Endothelial cell of umbilical vein (primary cell): ENCODE results near the gene KIAA1217. TPM values are rescaled to one million over a fixed set of nuclear protein-coding genes. Genes with fewer than 3 reads are reported as not detected.

ENCODE experiments used
- BruUV-seq: library from RNA; stranded (reverse); fragments of 400-500 nt; replicated peaks from 2 replicates; lab custom pipeline; 2021; lab: Mats Ljungman, UMichigan
- CTCF ChIA-PET: fragments of 300-600, 350-600 bp; sonication (Branson Sonifier 250); formaldehyde crosslinking; loops from one replicate; lab custom pipeline; 2021; ENCODE audit warnings: antibody characterized with exemption, inconsistent platforms; lab: Charles Lee
- POLR2A ChIA-PET: fragments of 300-600, 350-600 bp; sonication (Branson Sonifier 250); formaldehyde crosslinking; loops from one replicate; lab custom pipeline; 2021; ENCODE audit warnings: antibody characterized with exemption, inconsistent platforms; lab: Charles Lee
- DNase-seq: peaks from one replicate; pipeline ENCODE4 v3.0.0-alpha.2; 2011; ENCODE audit warnings: low read depth, low spot score
- FAIRE-seq: peaks from 2 replicates; lab custom pipeline; 2011; peaks lifted over from hg19 to GRCh38; lab: Jason Lieb, UNC
- H2AFZ ChIP-seq: 2 replicates; pipeline ENCODE4 v1.6.0; 2012; ENCODE audit warnings: low read depth, low read length, control low read depth, inconsistent platforms
- H3K27ac ChIP-seq: 2 replicates; pipeline ENCODE4 v1.5.1; 2011; ENCODE audit warnings: low read depth, mild to moderate bottlenecking, control low read depth, low read length, moderate library complexity; ENCODE audit not compliant: insufficient read depth
- H3K27me3 ChIP-seq, 2 experiments: 2 replicates each; pipeline versions ENCODE4 v1.6.0 to v1.6.1; 2011; ENCODE audit warnings: low read length in 2 of 2, mixed read lengths in 1 of 2; ENCODE audit not compliant: control insufficient read depth in 2 of 2, insufficient read depth in 2 of 2
- H3K36me3 ChIP-seq, 2 experiments: 2 replicates in 1 of 2; 3 replicates in 1 of 2; pipeline ENCODE4 v1.5.1; 2011; ENCODE audit warnings: low read length in 2 of 2, mild to moderate bottlenecking in 1 of 2, moderate library complexity in 1 of 2; ENCODE audit not compliant: control insufficient read depth in 2 of 2, insufficient read depth in 2 of 2; ENCODE audit errors: extremely low read depth in 1 of 2
- H3K4me1 ChIP-seq: 3 replicates; pipeline ENCODE4 v1.5.1; 2011; ENCODE audit warnings: mild to moderate bottlenecking, low read length; ENCODE audit not compliant: control insufficient read depth, insufficient read depth; ENCODE audit errors: extremely low read depth
- H3K4me2 ChIP-seq: 2 replicates; pipeline ENCODE4 v1.6.1; 2011; ENCODE audit warnings: low read length, control low read depth, mixed read lengths; ENCODE audit not compliant: insufficient read depth
- H3K4me3 ChIP-seq, 3 experiments: fragments of 200-600 bp in 1 of 3; sonication (generic), shearing (Covaris generic) in 1 of 3; replicated peaks in 1 of 3; 2 replicates each; pipeline ENCODE4 v1.5.1; 2011 to 2016; ENCODE audit warnings: control low read depth in 3 of 3, low read length in 3 of 3, mild to moderate bottlenecking in 2 of 3, inconsistent platforms in 1 of 3, low read depth in 1 of 3, moderate library complexity in 1 of 3; ENCODE audit not compliant: insufficient read depth in 1 of 3
- H3K79me2 ChIP-seq: 2 replicates; pipeline ENCODE4 v1.6.0; 2012; ENCODE audit warnings: low read length, inconsistent platforms; ENCODE audit not compliant: control insufficient read depth, insufficient read depth
- H3K9ac ChIP-seq: replicated peaks from 2 replicates; pipeline ENCODE3; 2011; ENCODE audit warnings: low read length, control low read depth; ENCODE audit not compliant: insufficient read depth; ENCODE audit errors: extremely low read depth
- H3K9me1 ChIP-seq: replicated peaks from 3 replicates; pipeline ENCODE4 v1.6.0; 2011; ENCODE audit warnings: mild to moderate bottlenecking, low read length; ENCODE audit not compliant: control insufficient read depth, insufficient read depth; ENCODE audit errors: extremely low read depth
- H3K9me3 ChIP-seq: replicated peaks from 2 replicates; pipeline ENCODE4 v1.5.1; 2012; ENCODE audit warnings: low read length, inconsistent platforms; ENCODE audit not compliant: control insufficient read depth, insufficient read depth
- H4K20me1 ChIP-seq: replicated peaks from 2 replicates; pipeline ENCODE3; 2011; ENCODE audit warnings: mild to moderate bottlenecking, low read length; ENCODE audit not compliant: control insufficient read depth, insufficient read depth; ENCODE audit errors: extremely low read depth
- EZH2 ChIP-seq: IDR thresholded peaks from 2 replicates; pipeline ENCODE4 v1.6.1; 2012; ENCODE audit warnings: borderline replicate concordance, low read depth, mild to moderate bottlenecking, moderate library complexity, low read length, inconsistent platforms; ENCODE audit not compliant: severe bottlenecking
- FOS ChIP-seq: IDR thresholded peaks from 2 replicates; pipeline ENCODE4 v1.6.1; 2011; ENCODE audit warnings: mild to moderate bottlenecking, low read length, moderate library complexity, borderline replicate concordance; ENCODE audit not compliant: insufficient read depth
- GATA2 ChIP-seq: IDR thresholded peaks from 2 replicates; pipeline ENCODE4 v1.7.0; 2011; ENCODE audit warnings: low read depth, mild to moderate bottlenecking, moderate library complexity, mixed read lengths, low read length; ENCODE audit not compliant: insufficient read length, insufficient read depth
- JUN ChIP-seq: IDR thresholded peaks from 2 replicates; pipeline ENCODE4 v1.6.1; 2011; ENCODE audit warnings: borderline replicate concordance, low read depth; ENCODE audit not compliant: insufficient read length, insufficient read depth
- MYC ChIP-seq: IDR thresholded peaks from one replicate; pipeline ENCODE4 v1.6.1; 2011; ENCODE audit warnings: mild to moderate bottlenecking, low read depth, low read length
- POLR2A ChIP-seq: IDR thresholded peaks from 2 replicates; pipeline ENCODE4 v1.6.1; 2012; ENCODE audit warnings: low read depth, mild to moderate bottlenecking, control low read depth, low read length
- POLR2AphosphoS5 ChIP-seq: IDR thresholded peaks from 2 replicates; pipeline ENCODE4 v1.6.1; 2012; ENCODE audit warnings: low read depth, mild to moderate bottlenecking, control low read depth, low read length, moderate library complexity; ENCODE audit not compliant: insufficient read depth
- dilution Hi-C: fragments of 300-500 bp; cut with MboI; formaldehyde crosslinking; loops from one replicate; pipeline ENCODE4 v1.15.0; 2019; ENCODE audit warnings: low sequenced_read_pairs; ENCODE audit not compliant: extremely low pct_ligation_motif_present
- intact Hi-C: fragments of 100-400 bp; cut with micrococcal nuclease; formaldehyde crosslinking; loops from one replicate; pipeline ENCODE4 v1.10.0; 2022
- polyA plus RNA-seq, 4 experiments: library from polyadenylated mRNA; depleted of rRNA in 3 of 4; stranded (reverse) in 3 of 4; unstranded in 1 of 4; fragments of >200 nt; gene quantifications; 2 replicates each; pipeline versions ENCODE4 v1.2.1 to v1.2.3, GENCODE V29; 2011 to 2012; ENCODE audit warnings: missing spikeins in 1 of 4
- total RNA-seq: library from RNA; stranded (reverse); gene quantifications from 2 replicates; pipeline ENCODE4 v1.2.3, GENCODE V29; 2021
- TF ChIP-seq, protein P1 (sequence below): IDR thresholded peaks from 2 replicates; pipeline ENCODE4 v1.6.1; 2011; ENCODE audit not compliant: insufficient read depth, insufficient read length
- TF ChIP-seq, protein P2 (sequence below), 2 donors: IDR thresholded peaks; 1 replicate in 1 of 2; 2 replicates in 1 of 2; pipeline ENCODE4 v1.5.1; 2011; ENCODE audit warnings: low read length in 2 of 2, mild to moderate bottlenecking in 2 of 2, moderate library complexity in 2 of 2, control low read depth in 1 of 2, inconsistent platforms in 1 of 2, low read depth in 1 of 2; ENCODE audit not compliant: insufficient read depth in 1 of 2; ENCODE audit errors: extremely low read depth in 1 of 2

KIAA1217 gene
- total and polyA plus RNA-seq, 2 donors (not counting 3 experiments of a cell fraction or from before 2014, with no cell fraction given) = 0.83 to 10.3 TPM

DNA sequence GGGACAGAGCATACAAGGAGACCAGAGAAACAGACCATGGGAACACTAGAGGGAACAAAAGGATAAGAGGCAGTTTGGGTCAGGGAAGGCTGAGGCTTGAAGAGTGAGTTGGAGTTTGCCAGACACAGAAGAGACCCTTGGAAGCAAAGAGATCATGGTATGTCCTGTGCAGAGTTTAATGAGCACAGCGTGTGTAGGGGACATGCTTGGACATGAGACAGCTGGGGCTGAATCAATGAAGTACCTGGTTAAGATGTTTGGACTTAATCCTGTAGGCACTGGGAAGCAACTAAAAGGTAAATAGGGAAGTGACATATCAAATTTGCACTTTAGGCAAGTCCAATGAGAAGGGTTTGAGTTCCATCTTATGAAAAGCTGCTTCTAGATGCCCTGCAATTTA lies 79.6 kb downstream of the KIAA1217 start:
- no TSS peak for BruUV-seq
- POLR2A ChIA-PET = no interaction called here
- Histone ChIP-seq H3K79me2 (no peaks in the 10 kb centered on the region), H3K4me2 (no peak overlapping the region), H3K4me1 (no peaks in the 10 kb centered on the region), H3K9me1 (no peaks in the 10 kb centered on the region), H3K9ac (no peak overlapping the region), H3K27me3 (no peaks in the 10 kb centered on the region), H3K4me3 (no peak overlapping the region), H3K36me3 (no peaks in the 10 kb centered on the region), H4K20me1 (no peaks in the 10 kb centered on the region), H2AFZ (no peak overlapping the region), H3K9me3 (no peaks in the 10 kb centered on the region), H3K27ac (no peak overlapping the region)
- CTCF ChIA-PET = no interaction called here
- intact Hi-C loops (no loop called here), dilution Hi-C loops (no loop called here)
- TF ChIP-seq POLR2AphosphoS5 (no peak), EZH2 (no peak), JUN (no peak), POLR2A (no peak), GATA2 (no peak), MYC (no peak), FOS (no peak)
- TF ChIP-seq, protein P1, sequence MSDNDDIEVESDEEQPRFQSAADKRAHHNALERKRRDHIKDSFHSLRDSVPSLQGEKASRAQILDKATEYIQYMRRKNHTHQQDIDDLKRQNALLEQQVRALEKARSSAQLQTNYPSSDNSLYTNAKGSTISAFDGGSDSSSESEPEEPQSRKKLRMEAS = no peak
- TF ChIP-seq, protein P2, sequence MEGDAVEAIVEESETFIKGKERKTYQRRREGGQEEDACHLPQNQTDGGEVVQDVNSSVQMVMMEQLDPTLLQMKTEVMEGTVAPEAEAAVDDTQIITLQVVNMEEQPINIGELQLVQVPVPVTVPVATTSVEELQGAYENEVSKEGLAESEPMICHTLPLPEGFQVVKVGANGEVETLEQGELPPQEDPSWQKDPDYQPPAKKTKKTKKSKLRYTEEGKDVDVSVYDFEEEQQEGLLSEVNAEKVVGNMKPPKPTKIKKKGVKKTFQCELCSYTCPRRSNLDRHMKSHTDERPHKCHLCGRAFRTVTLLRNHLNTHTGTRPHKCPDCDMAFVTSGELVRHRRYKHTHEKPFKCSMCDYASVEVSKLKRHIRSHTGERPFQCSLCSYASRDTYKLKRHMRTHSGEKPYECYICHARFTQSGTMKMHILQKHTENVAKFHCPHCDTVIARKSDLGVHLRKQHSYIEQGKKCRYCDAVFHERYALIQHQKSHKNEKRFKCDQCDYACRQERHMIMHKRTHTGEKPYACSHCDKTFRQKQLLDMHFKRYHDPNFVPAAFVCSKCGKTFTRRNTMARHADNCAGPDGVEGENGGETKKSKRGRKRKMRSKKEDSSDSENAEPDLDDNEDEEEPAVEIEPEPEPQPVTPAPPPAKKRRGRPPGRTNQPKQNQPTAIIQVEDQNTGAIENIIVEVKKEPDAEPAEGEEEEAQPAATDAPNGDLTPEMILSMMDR (IDR thresholded peaks at IDR 0.05; ENCODE audit: extremely low read depth in 1 of 2, insufficient read depth in 1 of 2, low read depth in 1 of 2, low read length in 2 of 2) = no peak
- FAIRE-seq (no peak), DNase-seq (no peak)
